Measurements from ENCODE around the gene MSI1. TPM values are rescaled to one million over a fixed set of nuclear protein-coding genes. Genes with fewer than 3 reads are reported as not detected.
"Not testable (repeated sequence)": the region's sequence is repeated elsewhere in the genome, so short reads cannot be mapped to it uniquely, and the experiment has no call there.

Gene MSI1
- total RNA-seq, 1 donor, result not detected

GRCh38 chr12:120353556-120354317, 15.2 kb downstream of the MSI1 start:
- Histone ChIP-seq H3K9me3 (ENCODE audit: low read depth, low read length) (no peaks in the 10 kb centered on the region), H3K4me1 (ENCODE audit: insufficient read depth, low read length) (no peaks in the 10 kb centered on the region), H3K4me3 (ENCODE audit: low read length) (no peak overlapping the region), H3K27me3 (ENCODE audit: insufficient read depth, low read length) (no peaks in the 10 kb centered on the region)

GRCh38 chr12:120353136-120353535, 15.8 kb downstream of the MSI1 start:
- no peaks in the 10 kb centered on the region for H3K4me1 ChIP-seq (ENCODE audit: insufficient read depth, low read length)
- no peaks in the 10 kb centered on the region for H3K27me3 ChIP-seq (ENCODE audit: insufficient read depth, low read length)
- H3K4me3 ChIP-seq (ENCODE audit: low read length), result no peak overlapping the region

GRCh38 chr12:120352117-120352516, 16.8 kb downstream of the MSI1 start:
- no peak overlapping the region for H3K4me3 ChIP-seq (ENCODE audit: low read length)
- no peaks in the 10 kb centered on the region for H3K9me3 ChIP-seq (ENCODE audit: low read depth, low read length)
- no peaks in the 10 kb centered on the region for H3K4me1 ChIP-seq (ENCODE audit: insufficient read depth, low read length)
- no peaks in the 10 kb centered on the region for H3K27me3 ChIP-seq (ENCODE audit: insufficient read depth, low read length)

More at GRCh38 chr12:120353136-120353535, 15.8 kb downstream of the MSI1 start:
- no peaks in the 10 kb centered on the region for H3K9me3 ChIP-seq (ENCODE audit: low read depth, low read length)

- Histone ChIP-seq H3K27me3 (ENCODE audit: insufficient read depth, low read length) (no peaks in the 10 kb centered on the region), H3K9me3 (ENCODE audit: low read depth, low read length) (no peaks in the 10 kb centered on the region), H3K4me1 (ENCODE audit: insufficient read depth, low read length) (no peaks in the 10 kb centered on the region), H3K4me3 (ENCODE audit: low read length) (no peak overlapping the region)
These were observed 18.2 kb downstream of the MSI1 start for GRCh38 chr12:120350576-120351350.

DNA sequence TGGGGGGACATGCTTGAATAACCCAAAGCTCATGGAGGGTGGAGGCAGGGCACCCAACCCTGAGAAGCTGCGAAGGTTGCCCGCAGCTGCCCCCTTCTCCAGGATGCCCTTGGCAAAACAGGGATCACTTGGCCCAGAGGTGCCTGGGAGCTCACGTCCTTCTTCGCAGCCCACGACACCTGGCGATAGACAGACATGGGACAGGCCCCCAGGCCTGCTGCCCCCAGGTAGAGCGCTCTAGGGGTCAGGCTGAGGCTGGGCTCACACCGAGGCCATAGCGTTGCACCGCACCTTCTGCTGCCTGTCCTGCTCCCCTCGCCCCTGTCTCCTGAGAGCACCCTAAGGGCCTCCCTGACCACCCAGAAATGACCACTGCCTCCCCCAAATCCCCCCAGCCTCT, 21.2 kb downstream of the MSI1 start:
- no peaks in the 10 kb centered on the region for H3K4me1 ChIP-seq (ENCODE audit: insufficient read depth, low read length)
- H3K4me3 ChIP-seq (ENCODE audit: low read length), result no peak overlapping the region
- no peaks in the 10 kb centered on the region for H3K27me3 ChIP-seq (ENCODE audit: insufficient read depth, low read length)
- no peaks in the 10 kb centered on the region for H3K9me3 ChIP-seq (ENCODE audit: low read depth, low read length)

- Histone ChIP-seq H3K4me1 (ENCODE audit: insufficient read depth, low read length) (no peaks in the 10 kb centered on the region), H3K27me3 (ENCODE audit: insufficient read depth, low read length) (no peaks in the 10 kb centered on the region), H3K9me3 (ENCODE audit: low read depth, low read length) (no peaks in the 10 kb centered on the region), H3K4me3 (ENCODE audit: low read length) (no peak overlapping the region)
These were observed 22.3 kb downstream of the MSI1 start for GRCh38 chr12:120346681-120347080.

GRCh38 chr12:120346031-120346430, 22.9 kb downstream of the MSI1 start:
- Histone ChIP-seq H3K9me3 (ENCODE audit: low read depth, low read length) (no peaks in the 10 kb centered on the region), H3K27me3 (ENCODE audit: insufficient read depth, low read length) (no peaks in the 10 kb centered on the region), H3K4me3 (ENCODE audit: low read length) (no peak overlapping the region), H3K4me1 (ENCODE audit: insufficient read depth, low read length) (no peaks in the 10 kb centered on the region)

GRCh38 chr12:120343692-120344091, 25.3 kb downstream of the MSI1 start:
- Histone ChIP-seq H3K27me3 (ENCODE audit: insufficient read depth, low read length) (no peaks in the 10 kb centered on the region), H3K9me3 (ENCODE audit: low read depth, low read length) (no peaks in the 10 kb centered on the region), H3K4me1 (ENCODE audit: insufficient read depth, low read length) (no peaks in the 10 kb centered on the region), H3K4me3 (ENCODE audit: low read length) (no peak overlapping the region)

- Histone ChIP-seq H3K4me1 (ENCODE audit: insufficient read depth, low read length) (no peaks in the 10 kb centered on the region), H3K27me3 (ENCODE audit: insufficient read depth, low read length) (no peaks in the 10 kb centered on the region), H3K4me3 (ENCODE audit: low read length) (no peak overlapping the region)
These were observed 25.9 kb downstream of the MSI1 start for GRCh38 chr12:120343039-120343537.

GRCh38 chr12:120342175-120343038, 26.6 kb downstream of the MSI1 start:
- no peaks in the 10 kb centered on the region for H3K27me3 ChIP-seq (ENCODE audit: insufficient read depth, low read length)
- H3K9me3 ChIP-seq (ENCODE audit: low read depth, low read length), result peaks cover 6% of the 10 kb centered on the region
- H3K4me3 ChIP-seq (ENCODE audit: low read length), result no peak overlapping the region
- H3K4me1 ChIP-seq (ENCODE audit: insufficient read depth, low read length), result no peaks in the 10 kb centered on the region

More at GRCh38 chr12:120343039-120343537, 25.9 kb downstream of the MSI1 start:
- H3K9me3 ChIP-seq (ENCODE audit: low read depth, low read length), result no peaks in the 10 kb centered on the region

- H3K4me3 ChIP-seq (ENCODE audit: low read length), result no peak overlapping the region
- no peaks in the 10 kb centered on the region for H3K27me3 ChIP-seq (ENCODE audit: insufficient read depth, low read length)
- H3K4me1 ChIP-seq (ENCODE audit: insufficient read depth, low read length), result no peaks in the 10 kb centered on the region
- H3K9me3 ChIP-seq (ENCODE audit: low read depth, low read length), result peaks cover 10% of the 10 kb centered on the region
These were observed 29.7 kb downstream of the MSI1 start for GRCh38 chr12:120339256-120339655.

DNA sequence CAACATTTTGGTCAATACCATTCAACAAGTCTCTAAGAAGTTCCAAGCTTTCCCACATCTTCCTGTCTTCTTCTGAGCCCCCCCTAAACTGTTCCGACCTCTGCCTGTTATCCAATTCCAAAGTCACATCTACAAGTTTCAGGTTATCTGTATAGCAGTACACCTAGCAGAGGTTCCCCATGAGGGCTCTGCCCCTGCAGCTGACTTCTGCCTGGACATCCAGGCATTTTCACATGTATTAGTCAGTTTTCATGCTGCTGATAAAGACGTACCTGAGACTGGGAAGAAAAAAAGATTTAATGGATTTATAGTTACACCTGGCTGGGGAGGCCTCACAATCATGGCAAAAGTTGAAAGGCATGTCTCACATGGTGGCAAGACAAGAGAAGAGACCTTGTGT, 31.2 kb downstream of the MSI1 start:
- Histone ChIP-seq H3K4me3 (ENCODE audit: low read length) (no peak overlapping the region), H3K9me3 (ENCODE audit: low read depth, low read length) (peaks cover 10% of the 10 kb centered on the region), H3K4me1 (ENCODE audit: insufficient read depth, low read length) (no peaks in the 10 kb centered on the region), H3K27me3 (ENCODE audit: insufficient read depth, low read length) (no peaks in the 10 kb centered on the region)

DNA sequence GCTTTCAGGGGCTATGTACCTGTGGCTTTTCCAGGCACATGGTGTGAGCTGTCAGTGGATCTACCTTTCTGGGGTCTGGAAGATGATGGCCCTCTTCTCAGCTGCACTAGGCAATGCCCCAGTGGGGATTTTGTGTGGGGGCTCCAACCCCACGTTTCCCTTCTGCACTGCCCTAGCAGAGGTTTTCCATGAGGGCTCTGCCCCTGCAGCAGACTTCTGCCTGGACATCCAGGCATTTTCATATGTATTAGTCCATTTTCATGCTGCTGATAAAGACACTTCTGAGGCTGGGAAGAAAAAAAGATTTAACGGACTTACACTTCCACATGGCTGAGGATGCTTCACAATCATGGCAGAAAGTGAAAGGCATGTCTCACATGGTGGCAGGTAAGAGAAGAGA, 32.6 kb downstream of the MSI1 start:
- not testable (repeated sequence) for H3K27me3 ChIP-seq (ENCODE audit: insufficient read depth, low read length); H3K4me3 ChIP-seq (ENCODE audit: low read length); H3K9me3 ChIP-seq (ENCODE audit: low read depth, low read length); H3K4me1 ChIP-seq (ENCODE audit: insufficient read depth, low read length)

DNA sequence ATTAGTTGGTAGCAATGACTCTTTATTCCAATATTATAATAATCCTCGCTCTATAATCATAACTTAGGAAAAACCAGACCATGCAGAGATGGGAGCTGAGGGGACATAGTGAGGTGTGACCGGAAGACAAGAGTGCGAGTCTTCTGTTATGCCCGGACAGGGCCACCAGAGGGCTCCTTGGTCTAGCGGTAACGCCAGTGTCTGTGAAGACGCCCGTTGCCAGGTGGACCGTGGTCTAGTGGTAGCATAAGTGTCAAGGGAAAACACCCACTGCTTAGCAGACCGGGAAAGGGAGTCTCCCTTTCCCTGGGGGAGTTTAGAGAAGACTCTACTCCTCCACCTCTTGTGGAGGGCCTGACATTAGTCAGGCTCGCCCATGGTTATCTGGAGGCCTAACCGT, 33.5 kb downstream of the MSI1 start:
- H3K4me3 ChIP-seq (ENCODE audit: low read length); H3K4me1 ChIP-seq (ENCODE audit: insufficient read depth, low read length); H3K27me3 ChIP-seq (ENCODE audit: insufficient read depth, low read length); H3K9me3 ChIP-seq (ENCODE audit: low read depth, low read length): not testable (repeated sequence)

DNA sequence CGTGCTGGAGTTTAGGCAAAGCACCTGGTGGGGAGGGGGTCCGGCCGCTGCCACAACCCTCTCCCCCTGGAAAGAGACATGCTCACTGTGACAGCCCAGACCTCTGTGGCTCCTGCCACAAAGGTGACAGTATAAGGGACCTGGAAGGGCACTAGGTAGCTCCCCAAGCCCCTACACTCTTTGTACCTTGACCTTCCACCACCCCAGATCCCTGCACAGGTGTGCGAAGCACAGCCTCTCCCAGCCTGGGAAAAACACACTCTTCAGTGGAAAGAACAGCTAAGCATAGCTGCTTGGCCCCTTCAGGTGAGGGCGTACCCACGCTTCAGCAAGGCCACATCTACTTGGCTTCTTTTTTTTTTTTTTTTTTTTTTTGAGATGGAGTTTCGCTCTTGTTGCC, 36.4 kb downstream of the MSI1 start:
- H3K9me3 ChIP-seq (ENCODE audit: low read depth, low read length), result peaks cover 5% of the 10 kb centered on the region
- H3K4me1 ChIP-seq (ENCODE audit: insufficient read depth, low read length), result no peaks in the 10 kb centered on the region
- H3K27me3 ChIP-seq (ENCODE audit: insufficient read depth, low read length), result no peaks in the 10 kb centered on the region
- H3K4me3 ChIP-seq (ENCODE audit: low read length), result no peak overlapping the region

All from mononuclear cell (primary cell).